Measurements from ENCODE around the gene ST6GALNAC4.
"Not testable (repeated sequence)": the region's sequence is repeated elsewhere in the genome, so short reads cannot be mapped to it uniquely, and the experiment has no call there.

The ST6GALNAC4 gene

GRCh38 chr9:127873223-127873691, 43.6 kb downstream of the ST6GALNAC4 start:
- H3K36me3 ChIP-seq (ENCODE audit: control insufficient read depth in 4 of 4, insufficient read depth in 4 of 4, low read length in 3 of 4), result no peaks in the 10 kb centered on the region
- CTCF ChIA-PET, result interaction anchor here (1.0 to 5.5 kb wide), 12 partner anchors 9 to 111 kb away, joined by 3 to 41 read pairs (median 4); no protein-coding TSS in a partner anchor
- no peaks in the 10 kb centered on the region for H3K9me3 ChIP-seq (ENCODE audit: control extremely low read depth in 1 of 5, control insufficient read depth in 4 of 5, insufficient read depth in 2 of 5, low read depth in 1 of 5, low read length in 4 of 5)
- peaks cover 0 to 3% (median 0%) of the 10 kb centered on the region in 5 experiments for H3K27me3 ChIP-seq (replicated peaks in 2 of 5; ENCODE audit: control insufficient read depth in 4 of 5, insufficient read depth in 5 of 5, low read length in 4 of 5)
- peak in 2 of 3 donors; percentile 48 to 52 for DNase-seq
- H3K4me3 ChIP-seq (ENCODE audit: control insufficient read depth in 1 of 7, extremely low read depth in 1 of 7, insufficient read depth in 4 of 7, low read depth in 2 of 7, low read length in 6 of 7), result no peak overlapping the region
- POLR2A ChIA-PET, result no interaction called here
- peaks cover 0 to 18% (median 14%) of the 10 kb centered on the region in 4 experiments for H3K4me1 ChIP-seq (ENCODE audit: control extremely low read depth in 1 of 4, control insufficient read depth in 4 of 4, insufficient read depth in 4 of 4, low read length in 3 of 4)
- WGBS (ENCODE audit: insufficient coverage), result 85% methylated on average over 15 of the region's 19 CpGs
- no peak overlapping the region for H3K27ac ChIP-seq (ENCODE audit: insufficient read depth in 1 of 2, low read depth in 1 of 2, low read length in 2 of 2, poor library complexity in 1 of 2, severe bottlenecking in 2 of 2)

GRCh38 chr9:127872369-127873222, 44.2 kb downstream of the ST6GALNAC4 start:
- no peaks in the 10 kb centered on the region for H3K9me3 ChIP-seq (ENCODE audit: control extremely low read depth in 1 of 5, control insufficient read depth in 4 of 5, insufficient read depth in 2 of 5, low read depth in 1 of 5, low read length in 4 of 5)
- POLR2A ChIA-PET, result interaction anchor here (1.4 kb wide), 1 partner anchor 43 kb away, joined by 4 read pairs; no protein-coding TSS in a partner anchor
- no peak overlapping the region for H3K27ac ChIP-seq (ENCODE audit: insufficient read depth in 1 of 2, low read depth in 1 of 2, low read length in 2 of 2, poor library complexity in 1 of 2, severe bottlenecking in 2 of 2)

DNA sequence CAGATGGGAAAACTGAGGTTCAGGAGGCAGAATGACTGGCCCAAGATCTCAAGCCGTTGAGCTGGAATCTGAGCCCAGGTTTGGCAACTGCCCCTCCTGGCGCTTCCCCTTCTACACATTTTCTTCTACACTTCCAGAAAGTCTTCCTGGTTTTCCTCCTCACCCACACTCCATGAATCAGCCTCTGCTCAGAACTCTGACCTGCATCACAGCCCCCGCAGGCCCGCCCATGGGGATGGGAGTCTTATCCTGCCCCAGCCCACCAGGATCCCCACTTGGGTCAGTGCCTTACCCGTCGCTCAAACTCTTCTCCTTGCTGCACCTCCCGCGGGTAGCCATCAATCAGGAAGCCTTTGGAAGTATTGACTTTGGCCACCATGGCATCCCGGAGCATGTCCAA, 45.3 kb downstream of the ST6GALNAC4 start:
- CTCF ChIA-PET, result interaction anchor here (1.4 to 5.5 kb wide), 10 partner anchors 9 to 137 kb away, joined by 4 to 50 read pairs (median 18); partner anchors contain the start of genes ST6GALNAC4 and TOR2A
- POLR2A ChIA-PET, result interaction anchor here (1.4 kb wide), 1 partner anchor 44 kb away, joined by 4 read pairs; no protein-coding TSS in a partner anchor
- WGBS (ENCODE audit: insufficient coverage), result 100% methylated on average over 4 of the region's 9 CpGs

More at GRCh38 chr9:127872369-127873222, 44.2 kb downstream of the ST6GALNAC4 start:
- Histone ChIP-seq H3K4me3 (ENCODE audit: control insufficient read depth in 1 of 7, extremely low read depth in 1 of 7, insufficient read depth in 4 of 7, low read depth in 2 of 7, low read length in 6 of 7) (no peak overlapping the region), H3K4me1 (ENCODE audit: control extremely low read depth in 1 of 4, control insufficient read depth in 4 of 4, insufficient read depth in 4 of 4, low read length in 3 of 4) (peaks cover 0 to 13% (median 11%) of the 10 kb centered on the region in 4 experiments), H3K27me3 (replicated peaks in 2 of 5; ENCODE audit: control insufficient read depth in 4 of 5, insufficient read depth in 5 of 5, low read length in 4 of 5) (peaks cover 0 to 3% (median 0%) of the 10 kb centered on the region in 5 experiments), H3K36me3 (ENCODE audit: control insufficient read depth in 4 of 4, insufficient read depth in 4 of 4, low read length in 3 of 4) (no peaks in the 10 kb centered on the region)
- CTCF ChIA-PET, result interaction anchor here (0.8 to 5.5 kb wide), 11 partner anchors 9 to 138 kb away, joined by 3 to 50 read pairs (median 4); partner anchors contain the start of gene TOR2A
- WGBS (ENCODE audit: insufficient coverage), result 97% methylated on average over 15 of the region's 20 CpGs
- no peak for DNase-seq

DNA sequence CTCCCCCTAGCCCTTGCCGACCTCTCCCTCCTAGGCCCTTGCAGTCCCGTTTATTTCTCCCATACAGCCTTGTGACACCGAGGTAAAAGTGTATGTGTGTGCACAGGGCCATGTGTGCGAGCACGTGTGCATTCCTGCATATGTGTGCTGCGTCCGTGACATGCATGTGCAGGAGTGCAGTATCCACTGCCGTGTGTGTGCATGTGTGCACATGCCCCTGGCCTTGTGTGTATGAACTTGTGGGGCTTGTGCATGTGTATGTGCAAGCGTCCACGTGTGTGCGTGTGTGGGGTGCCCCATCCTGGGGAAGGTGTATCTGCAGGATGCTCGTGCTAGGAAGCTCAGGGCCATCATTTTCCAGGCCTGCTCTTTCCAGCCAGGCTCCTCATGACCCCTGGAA, 46.0 kb downstream of the ST6GALNAC4 start:
- no peak for DNase-seq
- Histone ChIP-seq H3K27me3 (replicated peaks in 2 of 5; ENCODE audit: control insufficient read depth in 4 of 5, insufficient read depth in 5 of 5, low read length in 4 of 5) (no peaks in the 10 kb centered on the region), H3K4me1 (ENCODE audit: control extremely low read depth in 1 of 4, control insufficient read depth in 4 of 4, insufficient read depth in 4 of 4, low read length in 3 of 4) (peaks cover 0 to 13% (median 10%) of the 10 kb centered on the region in 4 experiments), H3K36me3 (ENCODE audit: control insufficient read depth in 4 of 4, insufficient read depth in 4 of 4, low read length in 3 of 4) (no peaks in the 10 kb centered on the region), H3K9me3 (ENCODE audit: control extremely low read depth in 1 of 5, control insufficient read depth in 4 of 5, insufficient read depth in 2 of 5, low read depth in 1 of 5, low read length in 4 of 5) (no peaks in the 10 kb centered on the region), H3K4me3 (ENCODE audit: control insufficient read depth in 1 of 7, extremely low read depth in 1 of 7, insufficient read depth in 4 of 7, low read depth in 2 of 7, low read length in 6 of 7) (no peak overlapping the region), H3K27ac (ENCODE audit: insufficient read depth in 1 of 2, low read depth in 1 of 2, low read length in 2 of 2, poor library complexity in 1 of 2, severe bottlenecking in 2 of 2) (no peak overlapping the region)
- 95% methylated on average over 12 of the region's 12 CpGs for WGBS (ENCODE audit: insufficient coverage)
- CTCF ChIA-PET, result interaction anchor here (0.9 to 5.5 kb wide), 22 partner anchors 8 to 136 kb away, joined by 3 to 50 read pairs (median 11); partner anchors contain the start of genes CDK9, ENG, ST6GALNAC4 and TOR2A
- POLR2A ChIA-PET, result no interaction called here

More for the DNA sequence above, 45.3 kb downstream of the ST6GALNAC4 start:
- Histone ChIP-seq H3K4me3 (ENCODE audit: control insufficient read depth in 1 of 7, extremely low read depth in 1 of 7, insufficient read depth in 4 of 7, low read depth in 2 of 7, low read length in 6 of 7) (no peak overlapping the region), H3K27me3 (replicated peaks in 2 of 5; ENCODE audit: control insufficient read depth in 4 of 5, insufficient read depth in 5 of 5, low read length in 4 of 5) (no peaks in the 10 kb centered on the region), H3K9me3 (ENCODE audit: control extremely low read depth in 1 of 5, control insufficient read depth in 4 of 5, insufficient read depth in 2 of 5, low read depth in 1 of 5, low read length in 4 of 5) (no peaks in the 10 kb centered on the region), H3K4me1 (ENCODE audit: control extremely low read depth in 1 of 4, control insufficient read depth in 4 of 4, insufficient read depth in 4 of 4, low read length in 3 of 4) (peaks cover 0 to 12% (median 5%) of the 10 kb centered on the region in 4 experiments), H3K36me3 (ENCODE audit: control insufficient read depth in 4 of 4, insufficient read depth in 4 of 4, low read length in 3 of 4) (no peaks in the 10 kb centered on the region), H3K27ac (ENCODE audit: insufficient read depth in 1 of 2, low read depth in 1 of 2, low read length in 2 of 2, poor library complexity in 1 of 2, severe bottlenecking in 2 of 2) (no peak overlapping the region)
- DNase-seq, result no peak

DNA sequence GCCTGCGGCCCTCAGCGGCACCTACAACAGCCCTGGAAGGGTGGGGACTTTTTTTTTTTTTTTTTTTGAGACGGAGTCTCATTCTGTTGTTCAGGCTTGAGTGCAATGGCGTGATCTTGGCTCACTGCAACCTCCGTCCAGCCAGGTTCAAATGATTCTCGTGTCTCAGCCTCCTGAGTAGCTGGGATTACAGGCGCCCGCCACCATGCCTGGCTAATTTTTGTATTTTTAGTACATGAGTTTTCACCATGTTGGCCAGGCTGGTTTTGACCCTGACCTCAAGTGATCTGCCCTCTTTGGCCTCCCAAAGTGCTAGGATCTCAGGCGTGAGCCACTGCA, 46.7 kb downstream of the ST6GALNAC4 start:
- WGBS (ENCODE audit: insufficient coverage), result 71% methylated on average over 7 of the region's 9 CpGs
- H3K36me3 ChIP-seq (ENCODE audit: control insufficient read depth in 4 of 4, insufficient read depth in 4 of 4, low read length in 3 of 4); H3K27me3 ChIP-seq (replicated peaks in 2 of 5; ENCODE audit: control insufficient read depth in 4 of 5, insufficient read depth in 5 of 5, low read length in 4 of 5); H3K4me3 ChIP-seq (ENCODE audit: control insufficient read depth in 1 of 7, extremely low read depth in 1 of 7, insufficient read depth in 4 of 7, low read depth in 2 of 7, low read length in 6 of 7); DNase-seq; H3K27ac ChIP-seq (ENCODE audit: insufficient read depth in 1 of 2, low read depth in 1 of 2, low read length in 2 of 2, poor library complexity in 1 of 2, severe bottlenecking in 2 of 2); H3K9me3 ChIP-seq (ENCODE audit: control extremely low read depth in 1 of 5, control insufficient read depth in 4 of 5, insufficient read depth in 2 of 5, low read depth in 1 of 5, low read length in 4 of 5): not testable (repeated sequence)
- CTCF ChIA-PET, result interaction anchor here (0.7 to 5.5 kb wide), 38 partner anchors 8 to 172 kb away, joined by 3 to 50 read pairs (median 7); partner anchors contain the start of genes AK1, CDK9, ENG and FPGS
- peaks cover 0 to 20% (median 16%) of the 10 kb centered on the region in 4 experiments for H3K4me1 ChIP-seq (ENCODE audit: control extremely low read depth in 1 of 4, control insufficient read depth in 4 of 4, insufficient read depth in 4 of 4, low read length in 3 of 4)
- POLR2A ChIA-PET, result interaction anchor here (1.1 to 1.4 kb wide), 2 partner anchors 77 to 99 kb away, joined by 4 to 5 read pairs; no protein-coding TSS in a partner anchor

DNA sequence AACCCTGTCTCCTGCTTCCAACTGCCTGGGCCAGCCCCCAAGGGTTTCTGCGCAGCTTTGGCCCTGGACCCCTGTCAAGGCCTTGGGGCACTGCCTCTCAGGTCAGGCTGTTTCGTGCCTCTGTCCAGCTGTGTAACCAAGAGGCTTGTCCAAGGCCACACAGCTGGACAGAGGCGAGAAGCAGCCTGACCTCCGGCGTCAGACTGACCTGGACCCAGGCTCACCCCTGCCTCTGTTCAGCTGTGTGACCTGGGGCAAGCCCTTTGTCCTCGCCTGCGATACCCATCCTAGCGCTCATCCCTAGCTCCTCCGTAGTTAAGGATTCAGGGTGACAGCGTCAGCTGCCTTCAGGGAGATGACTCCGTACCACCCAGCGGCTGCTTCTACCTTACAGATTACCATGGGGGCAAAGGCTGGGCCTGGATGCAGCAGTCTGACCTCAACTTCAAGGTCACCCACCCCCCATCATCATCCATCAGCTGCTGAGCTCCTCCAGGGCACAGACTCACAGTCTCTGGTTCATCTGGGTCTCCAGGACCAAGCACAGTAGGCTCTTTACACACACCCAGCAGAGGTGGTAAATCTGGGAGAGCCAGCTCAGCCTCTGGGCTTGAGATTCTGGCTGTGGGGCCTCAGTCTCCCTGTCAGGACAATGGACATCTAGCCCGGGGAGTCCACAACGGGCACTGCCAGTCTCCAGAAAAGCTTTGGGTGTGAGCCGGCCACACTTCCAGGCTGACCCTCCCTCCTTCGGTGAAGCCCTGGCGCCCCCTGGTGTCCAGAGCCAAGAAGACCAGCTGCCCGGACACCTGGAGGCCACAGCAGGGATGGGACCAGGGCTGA, 47.3 kb downstream of the ST6GALNAC4 start:
- Histone ChIP-seq H3K4me1 (ENCODE audit: control extremely low read depth in 1 of 4, control insufficient read depth in 4 of 4, insufficient read depth in 4 of 4, low read length in 3 of 4) (peaks cover 0 to 26% (median 22%) of the 10 kb centered on the region in 4 experiments), H3K27me3 (replicated peaks in 2 of 5; ENCODE audit: control insufficient read depth in 4 of 5, insufficient read depth in 5 of 5, low read length in 4 of 5) (no peaks in the 10 kb centered on the region), H3K27ac (ENCODE audit: insufficient read depth in 1 of 2, low read depth in 1 of 2, low read length in 2 of 2, poor library complexity in 1 of 2, severe bottlenecking in 2 of 2) (no peak overlapping the region), H3K9me3 (ENCODE audit: control extremely low read depth in 1 of 5, control insufficient read depth in 4 of 5, insufficient read depth in 2 of 5, low read depth in 1 of 5, low read length in 4 of 5) (no peaks in the 10 kb centered on the region), H3K4me3 (ENCODE audit: control insufficient read depth in 1 of 7, extremely low read depth in 1 of 7, insufficient read depth in 4 of 7, low read depth in 2 of 7, low read length in 6 of 7) (no peak overlapping the region), H3K36me3 (ENCODE audit: control insufficient read depth in 4 of 4, insufficient read depth in 4 of 4, low read length in 3 of 4) (no peaks in the 10 kb centered on the region)
- ChIA-PET CTCF (interaction anchor here (0.7 to 5.5 kb wide), 44 partner anchors 9 to 173 kb away, joined by 3 to 50 read pairs (median 6); partner anchors contain the start of genes AK1, CDK9, ENG and FPGS), POLR2A (interaction anchor here (0.8 to 1.4 kb wide), 3 partner anchors 77 to 98 kb away, joined by 4 to 5 read pairs (median 4); no protein-coding TSS in a partner anchor)
- WGBS (ENCODE audit: insufficient coverage), result 63% methylated on average over 11 of the region's 18 CpGs
- DNase-seq, result peak; percentile 72 to 74 (median 73)

Measured in common myeloid progenitor, CD34-positive (primary cell).